LNCAP (cell line): ENCODE data around the gene A2ML1.
A peak's percentile ranks its signal among the peaks of the same experiment; 100 is the strongest.

Experiments used
- TF ChIP-seq, protein P1 (sequence below): fragments of 450-650 bp; IDR thresholded peaks from 2 replicates; pipeline ENCODE4 v1.5.1; 2017; ENCODE audit warnings: mild to moderate bottlenecking

Gene A2ML1

DNA sequence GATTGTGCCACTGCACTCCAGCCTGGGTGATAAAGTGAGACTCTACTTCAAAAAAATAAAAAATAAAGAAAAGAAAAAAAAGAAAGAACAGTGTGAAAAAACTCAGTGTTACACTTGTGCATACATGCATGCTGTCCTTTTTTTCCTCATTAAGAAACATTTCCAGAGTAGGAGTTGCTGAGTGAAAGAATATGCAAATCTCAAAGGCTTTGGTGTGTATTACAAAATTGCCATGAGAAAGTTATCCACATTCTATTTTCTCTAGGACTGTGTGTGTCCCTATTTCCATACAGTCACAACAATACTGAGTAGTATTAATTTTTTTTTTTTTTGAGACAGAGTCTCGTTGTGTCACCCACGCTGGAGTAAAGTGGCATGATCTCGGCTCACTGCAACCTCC lies 830 bp upstream of the A2ML1 start:
- TF ChIP-seq, protein P1, sequence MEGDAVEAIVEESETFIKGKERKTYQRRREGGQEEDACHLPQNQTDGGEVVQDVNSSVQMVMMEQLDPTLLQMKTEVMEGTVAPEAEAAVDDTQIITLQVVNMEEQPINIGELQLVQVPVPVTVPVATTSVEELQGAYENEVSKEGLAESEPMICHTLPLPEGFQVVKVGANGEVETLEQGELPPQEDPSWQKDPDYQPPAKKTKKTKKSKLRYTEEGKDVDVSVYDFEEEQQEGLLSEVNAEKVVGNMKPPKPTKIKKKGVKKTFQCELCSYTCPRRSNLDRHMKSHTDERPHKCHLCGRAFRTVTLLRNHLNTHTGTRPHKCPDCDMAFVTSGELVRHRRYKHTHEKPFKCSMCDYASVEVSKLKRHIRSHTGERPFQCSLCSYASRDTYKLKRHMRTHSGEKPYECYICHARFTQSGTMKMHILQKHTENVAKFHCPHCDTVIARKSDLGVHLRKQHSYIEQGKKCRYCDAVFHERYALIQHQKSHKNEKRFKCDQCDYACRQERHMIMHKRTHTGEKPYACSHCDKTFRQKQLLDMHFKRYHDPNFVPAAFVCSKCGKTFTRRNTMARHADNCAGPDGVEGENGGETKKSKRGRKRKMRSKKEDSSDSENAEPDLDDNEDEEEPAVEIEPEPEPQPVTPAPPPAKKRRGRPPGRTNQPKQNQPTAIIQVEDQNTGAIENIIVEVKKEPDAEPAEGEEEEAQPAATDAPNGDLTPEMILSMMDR, result no peak

- TF ChIP-seq, protein P1, result peak; percentile 67
Measured at GRCh38 chr12:8823565-8824300, 1.3 kb downstream of the A2ML1 start.

DNA sequence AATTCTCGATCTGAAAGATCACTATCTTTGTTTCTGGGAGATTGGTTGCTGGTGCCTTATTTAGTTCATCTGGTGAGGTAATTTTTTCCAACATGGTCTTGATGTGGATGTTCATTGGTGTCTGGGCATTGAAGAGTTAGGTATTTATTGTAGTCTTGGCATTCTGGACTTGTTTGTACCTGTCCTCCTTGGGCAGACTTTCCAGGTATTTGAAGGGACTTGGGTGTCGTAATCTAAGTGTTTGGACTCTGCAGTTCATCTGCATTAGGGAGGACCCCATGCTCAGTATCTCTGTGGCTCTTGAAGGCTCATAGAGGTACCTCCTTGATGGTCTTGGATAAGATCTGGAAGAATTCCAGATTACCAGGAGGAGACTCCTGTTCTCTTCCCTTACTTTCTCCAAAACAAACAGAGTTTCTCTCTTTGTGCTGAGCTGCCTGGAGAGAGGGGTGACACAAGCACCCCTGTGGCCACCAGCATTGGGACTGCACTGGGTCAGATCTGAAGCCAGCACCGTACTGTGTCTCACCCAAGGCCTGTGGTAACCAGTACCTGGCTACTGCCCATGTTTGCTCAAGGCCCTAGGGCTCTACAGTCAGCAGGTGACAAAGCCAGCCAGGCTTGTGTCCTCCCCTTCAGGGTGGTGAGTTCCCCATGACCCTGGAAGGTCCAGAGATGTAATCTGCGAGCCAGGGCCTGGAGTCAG lies 5.3 kb downstream of the A2ML1 start:
- TF ChIP-seq, protein P1, result no peak

GRCh38 chr12:8828257-8829124 lies 6.1 kb downstream of the A2ML1 start:
- TF ChIP-seq, protein P1, result no peak

DNA sequence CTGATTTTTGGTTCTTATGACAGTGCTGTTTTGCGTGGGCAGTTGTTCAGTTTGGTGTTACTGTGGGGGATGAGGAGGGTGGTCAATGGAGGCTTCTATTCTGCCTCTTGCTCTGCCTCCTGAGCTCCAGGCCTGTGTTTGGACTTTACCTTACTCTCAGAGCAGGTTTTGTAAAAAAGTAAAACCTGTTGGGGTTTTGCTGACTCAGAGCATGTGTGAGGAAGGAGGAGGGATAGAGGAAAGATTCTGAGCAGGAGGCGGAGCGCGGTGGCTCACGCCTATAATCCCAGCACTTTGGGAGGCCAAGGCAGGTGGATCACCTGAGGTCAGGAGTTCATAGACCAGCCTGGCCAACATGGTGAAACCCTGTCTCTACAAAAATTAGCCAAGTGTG lies 6.7 kb downstream of the A2ML1 start:
- TF ChIP-seq, protein P1, result no peak

DNA sequence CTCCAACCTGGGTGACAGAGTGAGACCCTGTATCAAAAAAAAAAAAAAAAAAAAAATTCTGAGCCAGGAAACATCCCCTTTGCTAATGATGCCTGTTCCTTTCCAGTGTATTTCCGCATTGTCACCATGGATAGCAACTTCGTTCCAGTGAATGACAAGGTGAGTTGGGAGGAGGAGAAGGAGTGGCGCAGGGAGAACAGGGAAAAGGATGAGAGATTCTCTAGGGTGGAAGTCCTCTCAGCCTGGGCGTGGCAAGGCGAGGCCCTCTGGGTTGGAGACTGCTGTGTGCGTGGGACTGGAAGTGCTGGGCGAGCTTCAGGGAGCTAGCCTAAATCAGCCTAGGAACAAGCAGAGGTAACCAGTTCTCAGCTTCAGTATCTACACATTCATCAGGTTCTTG lies 7.2 kb downstream of the A2ML1 start:
- TF ChIP-seq, protein P1, result no peak

- TF ChIP-seq, protein P1, result no peak
Measured at GRCh38 chr12:8831116-8831515, 8.7 kb downstream of the A2ML1 start.
